LNCaP clone FGC (cell line): ENCODE data around the gene SALL1.

ENCODE experiments used
- DNase-seq: peaks from one replicate; pipeline ENCODE4 v3.0.0-alpha.2; 2011; ENCODE audit warnings: low read depth
- H3K4me3 ChIP-seq: 2 replicates; pipeline ENCODE4 v1.5.1; 2011; ENCODE audit warnings: mild to moderate bottlenecking, low read depth, low read length, control low read depth
- CTCF ChIP-seq: IDR thresholded peaks from 2 replicates; pipeline ENCODE4 v1.5.1; 2012; ENCODE audit warnings: mild to moderate bottlenecking; ENCODE audit not compliant: control insufficient read depth, insufficient read depth; ENCODE audit errors: extremely low read depth

Gene SALL1

GRCh38 chr16:51125992-51126391, 25.1 kb downstream of the SALL1 start:
- DNase-seq: no peak
- no peak overlapping the region for H3K4me3 ChIP-seq
- TF ChIP-seq CTCF: no peak

DNA sequence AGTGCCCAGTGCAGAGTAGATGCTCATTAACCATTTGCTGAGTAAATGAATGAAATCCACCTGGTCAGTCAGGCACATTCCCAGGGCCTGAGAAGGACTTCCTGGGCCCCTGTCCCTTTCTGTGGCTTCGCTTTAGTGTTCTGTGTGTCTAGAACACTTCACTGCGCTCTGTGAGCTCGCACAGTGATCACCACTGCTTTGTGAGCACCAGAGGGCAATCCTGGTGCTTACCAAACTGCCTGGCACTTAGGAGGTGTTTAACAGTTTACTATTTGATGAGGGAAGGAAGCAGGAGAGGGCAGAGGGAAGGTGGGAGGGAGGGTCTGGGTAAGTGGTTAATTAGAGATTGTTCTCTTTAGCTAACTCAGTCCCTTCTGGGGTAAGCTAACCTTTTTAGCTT, 26.2 kb downstream of the SALL1 start:
- TF ChIP-seq CTCF: no peak
- no peak for DNase-seq
- no peak overlapping the region for H3K4me3 ChIP-seq

DNA sequence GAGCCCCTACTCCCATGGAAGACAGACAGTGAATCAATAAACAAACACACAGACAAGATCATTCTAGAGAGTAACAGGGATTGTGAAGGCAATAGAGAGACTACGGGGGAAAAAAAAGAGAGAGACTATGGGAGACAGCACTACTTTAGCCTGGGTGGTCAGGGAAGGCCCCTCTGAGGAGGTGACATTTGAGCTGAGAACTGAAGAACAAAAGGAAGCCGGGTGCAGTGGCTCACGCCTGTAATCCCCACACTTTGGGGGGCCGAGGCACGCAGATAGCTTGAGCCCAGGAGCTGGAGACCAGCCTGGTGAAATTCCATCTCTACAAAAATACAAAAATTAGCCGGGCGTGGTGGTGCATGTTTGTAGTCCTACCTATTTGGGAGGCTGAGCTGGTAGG, 29.2 kb downstream of the SALL1 start:
- H3K4me3 ChIP-seq: no peak overlapping the region
- DNase-seq: no peak
- no peak for TF ChIP-seq CTCF

DNA sequence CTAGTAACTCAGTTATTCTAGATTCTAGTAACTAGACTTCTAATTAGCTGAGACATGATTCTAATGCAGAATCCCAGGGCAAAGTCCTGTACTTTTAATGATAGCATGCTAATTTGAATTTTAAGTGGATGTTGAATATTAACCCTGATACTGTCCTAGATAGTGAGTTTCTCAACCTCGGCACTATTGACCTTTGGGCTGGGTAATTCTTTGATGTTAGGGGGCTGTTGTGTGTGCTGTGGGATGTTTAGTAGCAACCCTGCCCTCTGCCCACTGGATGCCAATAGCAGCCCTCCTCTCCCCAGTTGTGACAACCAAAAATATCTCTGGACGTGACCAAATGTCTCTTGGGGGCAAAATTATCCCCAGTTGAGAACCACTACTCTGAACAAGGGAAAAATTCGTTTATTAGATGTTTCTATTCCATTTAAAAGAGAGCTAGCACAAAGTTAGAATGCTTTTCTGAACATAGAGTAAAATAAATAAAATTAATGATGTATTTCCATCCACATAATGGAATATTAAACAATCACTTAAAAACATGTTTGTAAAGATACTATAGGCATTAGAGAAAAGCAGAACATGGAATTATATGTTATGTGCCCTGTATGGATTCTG, 30.2 kb downstream of the SALL1 start:
- DNase-seq: no peak
- no peak overlapping the region for H3K4me3 ChIP-seq
- TF ChIP-seq CTCF: no peak

DNA sequence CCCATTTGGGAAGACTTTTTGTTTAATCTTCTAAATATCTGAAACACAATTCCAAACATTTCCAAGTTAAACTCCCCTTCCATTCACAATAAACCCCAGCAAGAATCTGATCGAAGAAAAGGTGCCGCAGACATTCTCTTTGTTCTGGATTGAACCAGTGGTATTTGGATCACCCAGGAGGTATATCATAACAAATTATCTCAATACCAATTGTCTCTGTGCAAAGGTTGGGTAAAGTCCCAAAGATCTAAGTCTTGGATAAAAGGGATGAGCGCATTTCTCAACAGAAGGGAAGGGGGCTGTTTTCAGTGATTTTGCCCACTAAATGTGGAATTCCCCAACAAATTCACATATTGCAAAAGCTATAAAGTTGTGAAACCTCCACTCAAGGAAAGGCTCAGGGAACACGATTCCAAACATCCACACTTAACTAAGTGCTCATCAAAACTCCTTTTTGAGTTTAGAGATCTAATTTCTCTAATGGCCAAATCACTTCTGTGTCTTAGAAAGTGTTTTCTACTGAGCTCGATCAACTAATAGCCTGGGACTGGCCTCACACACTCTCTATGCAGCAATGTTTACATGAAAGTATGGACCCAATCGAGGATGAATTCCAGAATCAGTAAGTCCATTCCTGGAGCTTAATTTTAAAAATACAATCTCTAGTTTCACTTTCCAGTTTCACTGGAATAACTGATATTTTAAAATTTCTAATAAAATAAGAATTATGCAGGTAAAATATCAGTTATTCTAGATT, 30.9 kb downstream of the SALL1 start:
- H3K4me3 ChIP-seq: no peak overlapping the region
- DNase-seq: no peak
- no peak for TF ChIP-seq CTCF

DNA sequence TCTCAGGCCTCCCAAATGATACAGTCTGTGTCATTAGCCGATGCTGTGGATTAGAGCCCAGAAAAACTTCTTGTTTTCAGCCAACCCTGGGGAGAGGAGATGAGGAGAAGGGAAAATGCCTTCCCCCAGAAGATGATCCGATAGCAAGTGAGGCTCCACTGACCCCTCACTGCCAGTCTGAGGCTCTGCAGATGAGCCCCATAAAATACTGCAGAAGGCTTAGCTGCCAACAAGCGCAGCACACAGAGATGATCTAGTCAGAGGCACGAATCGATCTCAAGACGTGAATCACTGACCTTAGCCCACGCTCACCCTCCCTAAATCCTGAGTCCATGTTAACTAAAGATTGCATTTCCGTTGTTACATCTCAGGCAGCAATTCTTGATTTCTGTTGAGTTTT, 31.5 kb downstream of the SALL1 start:
- no peak for TF ChIP-seq CTCF
- no peak overlapping the region for H3K4me3 ChIP-seq
- no peak for DNase-seq

GRCh38 chr16:51116353-51116752, 34.7 kb downstream of the SALL1 start:
- DNase-seq: no peak
- TF ChIP-seq CTCF: no peak
- no peak overlapping the region for H3K4me3 ChIP-seq
